Fibroblast of lung (primary cell): Measurements from ENCODE around the gene PROSER2.

Experiments
- CTCF ChIP-seq, 2 donors: IDR thresholded peaks in 1 of 2; conservative IDR thresholded peaks in 1 of 2; 1 replicate in 1 of 2; 2 replicates in 1 of 2; pipeline ENCODE4 v1.5.1; 2011 to 2012; ENCODE audit warnings: low read length in 2 of 2, control low read depth in 1 of 2, inconsistent platforms in 1 of 2, low read depth in 1 of 2, mild to moderate bottlenecking in 1 of 2
- EZH2 ChIP-seq: IDR thresholded peaks from 2 replicates; pipeline ENCODE4 v1.5.1; 2012; ENCODE audit warnings: low read length, control low read depth, mild to moderate bottlenecking; ENCODE audit errors: missing control alignments

DNA sequence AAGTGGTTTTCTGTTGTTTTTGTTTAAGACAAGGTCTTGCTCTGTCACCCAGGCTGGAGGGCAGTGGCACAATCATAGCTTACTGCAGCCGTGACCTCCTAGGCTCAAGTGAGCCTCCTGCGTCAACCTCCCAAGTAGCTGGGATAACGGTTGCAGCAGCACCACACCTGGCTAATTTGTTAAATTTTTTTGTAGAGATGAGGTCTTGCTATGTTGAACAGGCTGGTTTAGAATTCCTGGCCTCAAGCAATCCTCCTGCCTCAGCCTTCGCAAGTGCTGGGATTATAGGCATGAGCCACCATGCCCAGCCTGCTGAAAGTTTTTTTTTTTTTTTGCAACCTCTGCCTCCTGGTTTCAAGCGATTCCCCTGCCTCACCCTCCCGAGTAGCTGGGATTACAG is 31.1 kb downstream of the PROSER2 start:
- TF ChIP-seq CTCF (conservative IDR thresholded peaks at IDR 0.05 in 1 of 2, IDR thresholded peaks at IDR 0.05 in 1 of 2; ENCODE audit: low read depth in 1 of 2, low read length in 2 of 2) (no peak), EZH2 (no peak)
